WTC11 (cell line): Measurements from ENCODE around the gene ZNF792. TPM values are rescaled to one million over a fixed set of nuclear protein-coding genes. Genes with fewer than 3 reads are reported as not detected.

Experiments used
- ATAC-seq: fragments of 200-7000 bp; cut with Tn5 transposase; 2 replicates; pipeline ENCODE4 v1.10.0; 2021; ENCODE audit warnings: mild to moderate bottlenecking, moderate library complexity
- CTCF ChIA-PET: fragments of 300-600 bp; sonication (Branson Sonifier 250); formaldehyde crosslinking; loops from one replicate; lab custom pipeline; 2021; ENCODE audit warnings: antibody characterized with exemption; lab: Charles Lee
- POLR2A ChIA-PET: fragments of 350-600 bp; sonication (Branson Sonifier 250); formaldehyde crosslinking; loops from one replicate; lab custom pipeline; 2021; ENCODE audit warnings: antibody characterized with exemption; lab: Charles Lee
- DNase-seq: peaks from one replicate; pipeline ENCODE4 v3.0.0; 2021; ENCODE audit warnings: low spot score
- H3K27ac Mint-ChIP-seq: 2 replicates; pipeline ENCODE4 v1.8.0; 2021; ENCODE audit warnings: mixed read lengths
- H3K27me3 Mint-ChIP-seq: 2 replicates; pipeline ENCODE4 v1.8.0; 2021; ENCODE audit warnings: low read depth, mild to moderate bottlenecking, moderate library complexity, mixed read lengths
- H3K36me3 Mint-ChIP-seq: 2 replicates; pipeline ENCODE4 v1.8.0; 2021; ENCODE audit warnings: mixed read lengths
- H3K4me1 Mint-ChIP-seq: 2 replicates; pipeline ENCODE4 v1.8.0; 2022; ENCODE audit warnings: mixed read lengths
- H3K4me3 Mint-ChIP-seq: 2 replicates; pipeline ENCODE4 v1.8.0; 2021; ENCODE audit warnings: mild to moderate bottlenecking, moderate library complexity, mixed read lengths
- H3K9me3 Mint-ChIP-seq: 2 replicates; pipeline ENCODE4 v1.8.0; 2021; ENCODE audit warnings: mixed read lengths
- HMGA2 ChIP-seq: fragments of 250-450 bp; sonication (Bioruptor Pico); IDR thresholded peaks from 2 replicates; pipeline ENCODE4 v1.4.0; 2021; ENCODE audit warnings: mild to moderate bottlenecking, moderate library complexity
- HMGXB4 ChIP-seq: sonication (generic); formaldehyde crosslinking; IDR thresholded peaks from 2 replicates; pipeline ENCODE4 v1.8.1; 2023; ENCODE audit warnings: mild to moderate bottlenecking, moderate library complexity, missing genetic modification reagents
- KAT7 ChIP-seq: sonication (generic); formaldehyde crosslinking; IDR thresholded peaks from 2 replicates; pipeline ENCODE4 v1.8.1; 2023; ENCODE audit warnings: missing genetic modification reagents, mild to moderate bottlenecking, borderline replicate concordance
- NFYB ChIP-seq: sonication (generic); formaldehyde crosslinking; conservative IDR thresholded peaks from 2 replicates; pipeline ENCODE4 v1.8.0; 2022; ENCODE audit warnings: low read depth, missing genetic modification reagents
- PRRX2 ChIP-seq: fragments of 250-450 bp; sonication (Bioruptor Pico); IDR thresholded peaks from 2 replicates; pipeline ENCODE4 v1.8.0; 2021; ENCODE audit warnings: mild to moderate bottlenecking
- RELA ChIP-seq: sonication (generic); formaldehyde crosslinking; IDR thresholded peaks from 2 replicates; pipeline ENCODE4 v1.8.1; 2022; ENCODE audit warnings: missing genetic modification reagents, mild to moderate bottlenecking, borderline replicate concordance
- TCF7 ChIP-seq: sonication (generic); formaldehyde crosslinking; IDR thresholded peaks from 2 replicates; pipeline ENCODE4 v1.8.0; 2022; ENCODE audit warnings: mild to moderate bottlenecking, low read depth, missing genetic modification reagents, moderate library complexity
- ZBTB21 ChIP-seq: sonication (generic); formaldehyde crosslinking; IDR thresholded peaks from 2 replicates; pipeline ENCODE4 v1.8.1; 2023; ENCODE audit warnings: mild to moderate bottlenecking, missing genetic modification reagents, borderline replicate concordance
- ZNF317 ChIP-seq: sonication (generic); formaldehyde crosslinking; IDR thresholded peaks from 2 replicates; pipeline ENCODE4 v1.8.1; 2023; ENCODE audit warnings: low read depth, mild to moderate bottlenecking, moderate library complexity, missing genetic modification reagents, borderline replicate concordance
- ZNF416 ChIP-seq: fragments of 250-450 bp; sonication (Bioruptor Pico); IDR thresholded peaks from 2 replicates; pipeline ENCODE4 v1.9.0; 2021; ENCODE audit warnings: mild to moderate bottlenecking, inconsistent platforms
- total RNA-seq: library from RNA; stranded (reverse); gene quantifications from 3 replicates; pipeline ENCODE4 v1.2.3, GENCODE V29; 2021
- TF ChIP-seq, protein P1 (sequence below): fragments of 250-450 bp; sonication (Bioruptor Pico); IDR thresholded peaks from 2 replicates; pipeline ENCODE4 v2.1.2; 2022; ENCODE audit warnings: mild to moderate bottlenecking, moderate library complexity
- TF ChIP-seq, protein P2 (sequence below): sonication (generic); formaldehyde crosslinking; IDR thresholded peaks from 2 replicates; pipeline ENCODE4 v1.8.1; 2022; ENCODE audit warnings: mild to moderate bottlenecking, moderate library complexity, missing genetic modification reagents
- TF ChIP-seq, protein P3 (sequence below): fragments of 250-450 bp; sonication (Bioruptor Pico); IDR thresholded peaks from 2 replicates; pipeline ENCODE4 v1.9.0; 2021; ENCODE audit warnings: mild to moderate bottlenecking, borderline replicate concordance
- TF ChIP-seq, protein P4 (sequence below): sonication (generic); formaldehyde crosslinking; IDR thresholded peaks from 2 replicates; pipeline ENCODE4 v1.8.1; 2023; ENCODE audit warnings: mild to moderate bottlenecking, missing genetic modification reagents, moderate library complexity
- TF ChIP-seq, protein P5 (sequence below): sonication (generic); formaldehyde crosslinking; conservative IDR thresholded peaks from 2 replicates; pipeline ENCODE4 v1.8.1; 2023; ENCODE audit warnings: mild to moderate bottlenecking, low read depth, missing genetic modification reagents, moderate library complexity

ZNF792 gene
- total RNA-seq, 1 experiment from 2014 or later: 12.9 TPM

- TF ChIP-seq HMGA2 (CRISPR knock-in tag) (no peak), ZNF416 (CRISPR knock-in tag) (no peak)
Observed at GRCh38 chr19:34960940-34961679, 2.9 kb downstream of the ZNF792 start (continued).

DNA sequence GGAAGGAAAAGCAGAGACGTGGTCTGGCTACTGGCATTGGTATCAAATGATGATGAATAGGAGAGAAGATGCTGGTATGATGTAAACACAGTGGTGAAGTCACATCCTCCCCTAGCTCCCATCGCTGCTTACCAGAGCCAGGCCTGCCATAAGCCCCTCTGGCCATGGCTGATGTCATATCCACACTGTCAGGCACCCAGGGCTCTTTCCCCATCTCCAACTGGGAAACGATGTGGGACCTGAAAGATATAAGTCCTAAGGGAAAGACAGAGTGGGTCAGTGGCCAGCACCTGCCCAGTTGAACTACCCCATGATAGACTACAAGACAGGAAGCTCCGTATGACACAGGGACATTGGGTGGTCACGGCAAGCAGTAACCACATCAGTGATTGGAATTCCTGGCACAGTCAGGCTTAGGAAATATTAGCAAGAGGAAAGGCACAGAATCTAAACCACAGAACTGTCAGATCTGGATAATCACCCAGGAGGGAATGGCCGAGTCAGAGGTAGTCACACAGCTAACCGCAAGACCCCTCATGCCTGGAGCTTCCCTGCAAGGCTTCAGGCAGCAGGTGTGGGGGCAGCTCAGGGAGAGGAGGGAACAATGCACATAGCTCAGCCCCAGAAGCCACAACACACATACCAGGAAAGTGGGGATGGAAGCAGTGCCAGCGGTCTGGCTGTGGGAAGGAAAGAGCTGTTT, 3.8 kb downstream of the ZNF792 start:
- ChIA-PET POLR2A (no interaction called here), CTCF (interaction anchor here (1.2 kb wide), 1 partner anchor 84 kb away, joined by 3 read pairs; no protein-coding TSS in a partner anchor)
- H3K9me3 Mint-ChIP-seq: peaks cover 54% of the 10 kb centered on the region
- no peak for TF ChIP-seq NFYB (CRISPR knock-in tag)
- TF ChIP-seq HMGXB4: no peak
- no peak for TF ChIP-seq ZNF317 (CRISPR knock-in tag)
- no peak for TF ChIP-seq ZNF416 (CRISPR knock-in tag)
- no peak for TF ChIP-seq RELA (CRISPR knock-in tag)
- TF ChIP-seq, protein P1, sequence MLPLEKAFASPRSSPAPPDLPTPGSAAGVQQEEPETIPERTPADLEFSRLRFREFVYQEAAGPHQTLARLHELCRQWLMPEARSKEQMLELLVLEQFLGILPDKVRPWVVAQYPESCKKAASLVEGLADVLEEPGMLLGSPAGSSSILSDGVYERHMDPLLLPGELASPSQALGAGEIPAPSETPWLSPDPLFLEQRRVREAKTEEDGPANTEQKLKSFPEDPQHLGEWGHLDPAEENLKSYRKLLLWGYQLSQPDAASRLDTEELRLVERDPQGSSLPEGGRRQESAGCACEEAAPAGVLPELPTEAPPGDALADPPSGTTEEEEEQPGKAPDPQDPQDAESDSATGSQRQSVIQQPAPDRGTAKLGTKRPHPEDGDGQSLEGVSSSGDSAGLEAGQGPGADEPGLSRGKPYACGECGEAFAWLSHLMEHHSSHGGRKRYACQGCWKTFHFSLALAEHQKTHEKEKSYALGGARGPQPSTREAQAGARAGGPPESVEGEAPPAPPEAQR (CRISPR knock-in tag): no peak
- no peak for TF ChIP-seq TCF7
- TF ChIP-seq ZBTB21 (CRISPR knock-in tag): no peak
- H3K36me3 Mint-ChIP-seq: peaks cover 69% of the 10 kb centered on the region
- H3K4me1 Mint-ChIP-seq: peaks cover 22% of the 10 kb centered on the region
- ATAC-seq: no peak
- no peak for DNase-seq
- H3K27me3 Mint-ChIP-seq: peaks cover 24% of the 10 kb centered on the region
- H3K4me3 Mint-ChIP-seq: no peak overlapping the region
- no peak overlapping the region for H3K27ac Mint-ChIP-seq

- peaks cover 21% of the 10 kb centered on the region for H3K27me3 Mint-ChIP-seq
- no peak overlapping the region for H3K4me3 Mint-ChIP-seq
- POLR2A ChIA-PET: no interaction called here
- H3K36me3 Mint-ChIP-seq: peaks cover 74% of the 10 kb centered on the region
- peaks cover 56% of the 10 kb centered on the region for H3K9me3 Mint-ChIP-seq
- CTCF ChIA-PET: no interaction called here
- DNase-seq: no peak
- H3K27ac Mint-ChIP-seq: no peak overlapping the region
- H3K4me1 Mint-ChIP-seq: peaks cover 17% of the 10 kb centered on the region
- TF ChIP-seq, protein P2, sequence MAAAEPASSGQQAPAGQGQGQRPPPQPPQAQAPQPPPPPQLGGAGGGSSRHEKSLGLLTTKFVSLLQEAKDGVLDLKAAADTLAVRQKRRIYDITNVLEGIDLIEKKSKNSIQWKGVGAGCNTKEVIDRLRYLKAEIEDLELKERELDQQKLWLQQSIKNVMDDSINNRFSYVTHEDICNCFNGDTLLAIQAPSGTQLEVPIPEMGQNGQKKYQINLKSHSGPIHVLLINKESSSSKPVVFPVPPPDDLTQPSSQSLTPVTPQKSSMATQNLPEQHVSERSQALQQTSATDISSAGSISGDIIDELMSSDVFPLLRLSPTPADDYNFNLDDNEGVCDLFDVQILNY (CRISPR knock-in tag): no peak
- TF ChIP-seq KAT7 (CRISPR knock-in tag) (no peak), PRRX2 (CRISPR knock-in tag) (no peak)
- TF ChIP-seq, protein P3, sequence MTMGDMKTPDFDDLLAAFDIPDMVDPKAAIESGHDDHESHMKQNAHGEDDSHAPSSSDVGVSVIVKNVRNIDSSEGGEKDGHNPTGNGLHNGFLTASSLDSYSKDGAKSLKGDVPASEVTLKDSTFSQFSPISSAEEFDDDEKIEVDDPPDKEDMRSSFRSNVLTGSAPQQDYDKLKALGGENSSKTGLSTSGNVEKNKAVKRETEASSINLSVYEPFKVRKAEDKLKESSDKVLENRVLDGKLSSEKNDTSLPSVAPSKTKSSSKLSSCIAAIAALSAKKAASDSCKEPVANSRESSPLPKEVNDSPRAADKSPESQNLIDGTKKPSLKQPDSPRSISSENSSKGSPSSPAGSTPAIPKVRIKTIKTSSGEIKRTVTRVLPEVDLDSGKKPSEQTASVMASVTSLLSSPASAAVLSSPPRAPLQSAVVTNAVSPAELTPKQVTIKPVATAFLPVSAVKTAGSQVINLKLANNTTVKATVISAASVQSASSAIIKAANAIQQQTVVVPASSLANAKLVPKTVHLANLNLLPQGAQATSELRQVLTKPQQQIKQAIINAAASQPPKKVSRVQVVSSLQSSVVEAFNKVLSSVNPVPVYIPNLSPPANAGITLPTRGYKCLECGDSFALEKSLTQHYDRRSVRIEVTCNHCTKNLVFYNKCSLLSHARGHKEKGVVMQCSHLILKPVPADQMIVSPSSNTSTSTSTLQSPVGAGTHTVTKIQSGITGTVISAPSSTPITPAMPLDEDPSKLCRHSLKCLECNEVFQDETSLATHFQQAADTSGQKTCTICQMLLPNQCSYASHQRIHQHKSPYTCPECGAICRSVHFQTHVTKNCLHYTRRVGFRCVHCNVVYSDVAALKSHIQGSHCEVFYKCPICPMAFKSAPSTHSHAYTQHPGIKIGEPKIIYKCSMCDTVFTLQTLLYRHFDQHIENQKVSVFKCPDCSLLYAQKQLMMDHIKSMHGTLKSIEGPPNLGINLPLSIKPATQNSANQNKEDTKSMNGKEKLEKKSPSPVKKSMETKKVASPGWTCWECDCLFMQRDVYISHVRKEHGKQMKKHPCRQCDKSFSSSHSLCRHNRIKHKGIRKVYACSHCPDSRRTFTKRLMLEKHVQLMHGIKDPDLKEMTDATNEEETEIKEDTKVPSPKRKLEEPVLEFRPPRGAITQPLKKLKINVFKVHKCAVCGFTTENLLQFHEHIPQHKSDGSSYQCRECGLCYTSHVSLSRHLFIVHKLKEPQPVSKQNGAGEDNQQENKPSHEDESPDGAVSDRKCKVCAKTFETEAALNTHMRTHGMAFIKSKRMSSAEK: no peak
- TF ChIP-seq, protein P4, sequence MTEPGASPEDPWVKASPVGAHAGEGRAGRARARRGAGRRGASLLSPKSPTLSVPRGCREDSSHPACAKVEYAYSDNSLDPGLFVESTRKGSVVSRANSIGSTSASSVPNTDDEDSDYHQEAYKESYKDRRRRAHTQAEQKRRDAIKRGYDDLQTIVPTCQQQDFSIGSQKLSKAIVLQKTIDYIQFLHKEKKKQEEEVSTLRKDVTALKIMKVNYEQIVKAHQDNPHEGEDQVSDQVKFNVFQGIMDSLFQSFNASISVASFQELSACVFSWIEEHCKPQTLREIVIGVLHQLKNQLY: no peak
- TF ChIP-seq, protein P5, sequence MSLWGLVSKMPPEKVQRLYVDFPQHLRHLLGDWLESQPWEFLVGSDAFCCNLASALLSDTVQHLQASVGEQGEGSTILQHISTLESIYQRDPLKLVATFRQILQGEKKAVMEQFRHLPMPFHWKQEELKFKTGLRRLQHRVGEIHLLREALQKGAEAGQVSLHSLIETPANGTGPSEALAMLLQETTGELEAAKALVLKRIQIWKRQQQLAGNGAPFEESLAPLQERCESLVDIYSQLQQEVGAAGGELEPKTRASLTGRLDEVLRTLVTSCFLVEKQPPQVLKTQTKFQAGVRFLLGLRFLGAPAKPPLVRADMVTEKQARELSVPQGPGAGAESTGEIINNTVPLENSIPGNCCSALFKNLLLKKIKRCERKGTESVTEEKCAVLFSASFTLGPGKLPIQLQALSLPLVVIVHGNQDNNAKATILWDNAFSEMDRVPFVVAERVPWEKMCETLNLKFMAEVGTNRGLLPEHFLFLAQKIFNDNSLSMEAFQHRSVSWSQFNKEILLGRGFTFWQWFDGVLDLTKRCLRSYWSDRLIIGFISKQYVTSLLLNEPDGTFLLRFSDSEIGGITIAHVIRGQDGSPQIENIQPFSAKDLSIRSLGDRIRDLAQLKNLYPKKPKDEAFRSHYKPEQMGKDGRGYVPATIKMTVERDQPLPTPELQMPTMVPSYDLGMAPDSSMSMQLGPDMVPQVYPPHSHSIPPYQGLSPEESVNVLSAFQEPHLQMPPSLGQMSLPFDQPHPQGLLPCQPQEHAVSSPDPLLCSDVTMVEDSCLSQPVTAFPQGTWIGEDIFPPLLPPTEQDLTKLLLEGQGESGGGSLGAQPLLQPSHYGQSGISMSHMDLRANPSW (CRISPR knock-in tag): no peak
- no peak for ATAC-seq
Observed at GRCh38 chr19:34959021-34959420, 5.0 kb downstream of the ZNF792 start.
